Measurements from ENCODE around the gene GLS. TPM values are rescaled to one million over a fixed set of nuclear protein-coding genes. Genes with fewer than 3 reads are reported as not detected.
"Not testable (repeated sequence)": the region's sequence is repeated elsewhere in the genome, so short reads cannot be mapped to it uniquely, and the experiment has no call there.

Gene GLS
- total and polyA plus RNA-seq, 11 donors, result 19.1 to 94.5 (median 47.6) TPM

GRCh38 chr2:190882856-190883582, 2.4 kb downstream of the GLS start:
- WGBS, 4 donors, result 32 to 37% (median 33%) methylated on average over 4 of the region's 4 CpGs
- DNase-seq (no peak), ATAC-seq (no peak)
- no peaks in the 10 kb centered on the region for H3K9me3 ChIP-seq
- no peaks in the 10 kb centered on the region for H3K27me3 ChIP-seq
- peaks cover 2 to 72% (median 51%) of the 10 kb centered on the region in 12 donors for H3K4me1 ChIP-seq
- H3K27ac ChIP-seq, result peak overlapping the region in 11 of 12 donors; percentile 92 to 99 (median 97)
- TF ChIP-seq CTCF (IDR thresholded peaks at IDR 0.05) (no peak), POLR2A (IDR thresholded peaks at IDR 0.05) (no peak)
- H3K4me3 ChIP-seq, result peak overlapping the region; percentile 78 to 95 (median 91)
- intact Hi-C loops (cut with DNase I), result loop anchor here in 1 of 10 donors (5.0 kb wide), 1 partner anchor 54 kb away; no protein-coding TSS in a partner anchor
- peaks cover 0 to 4% (median 0%) of the 10 kb centered on the region in 9 donors for H3K36me3 ChIP-seq

- 90 to 93% (median 91%) methylated on average over 6 of the region's 6 CpGs for WGBS, 4 donors
- ATAC-seq; DNase-seq; H3K4me3 ChIP-seq; intact Hi-C loops (cut with DNase I); H3K36me3 ChIP-seq; H3K27ac ChIP-seq; H3K27me3 ChIP-seq; H3K9me3 ChIP-seq: not testable (repeated sequence)
- H3K4me1 ChIP-seq, result peaks cover 2 to 84% (median 65%) of the 10 kb centered on the region in 12 donors
Measured at GRCh38 chr2:190885844-190886243, 5.2 kb downstream of the GLS start.

GRCh38 chr2:190887089-190887488, 6.5 kb downstream of the GLS start:
- Histone ChIP-seq H3K4me3 (no peak overlapping the region), H3K27ac (no peak overlapping the region), H3K4me1 (peaks cover 2 to 96% (median 76%) of the 10 kb centered on the region in 12 donors), H3K9me3 (no peaks in the 10 kb centered on the region), H3K27me3 (no peaks in the 10 kb centered on the region), H3K36me3 (peaks cover 0 to 8% (median 0%) of the 10 kb centered on the region in 9 donors)
- intact Hi-C loops (cut with DNase I), result no loop called here
- WGBS, 4 donors, result 57 to 68% (median 65%) methylated on average over 2 of the region's 2 CpGs
- no peak for DNase-seq
- TF ChIP-seq POLR2A (IDR thresholded peaks at IDR 0.05), result no peak
- no peak for ATAC-seq

- Histone ChIP-seq H3K4me1 (peaks cover under 1 to 94% (median 70%) of the 10 kb centered on the region in 12 donors), H3K27me3 (no peaks in the 10 kb centered on the region), H3K9me3 (no peaks in the 10 kb centered on the region), H3K4me3 (no peak overlapping the region), H3K36me3 (peaks cover 0 to 8% (median 0%) of the 10 kb centered on the region in 9 donors), H3K27ac (peak overlapping the region in 1 of 12 donors; percentile 32)
- intact Hi-C loops (cut with DNase I), result no loop called here
- DNase-seq, result no peak
- no peak for ATAC-seq
- TF ChIP-seq POLR2A (IDR thresholded peaks at IDR 0.05) (no peak), CTCF (IDR thresholded peaks at IDR 0.05) (no peak)
- WGBS, 4 donors, result 88 to 96% (median 94%) methylated on average over 1 of the region's 1 CpG
Measured at GRCh38 chr2:190888449-190888848, 7.8 kb downstream of the GLS start.

- Histone ChIP-seq H3K36me3 (peaks cover 0 to 11% (median 0%) of the 10 kb centered on the region in 9 donors), H3K27me3 (no peaks in the 10 kb centered on the region), H3K9me3 (no peaks in the 10 kb centered on the region), H3K4me3 (no peak overlapping the region), H3K4me1 (peaks cover 0 to 86% (median 61%) of the 10 kb centered on the region in 12 donors), H3K27ac (peak overlapping the region in 3 of 12 donors; percentile 2 to 51 (median 17))
- WGBS, 4 donors, result 81 to 90% (median 87%) methylated on average over 3 of the region's 3 CpGs
- DNase-seq, result no peak
- intact Hi-C loops (cut with DNase I), result no loop called here
- TF ChIP-seq POLR2A (IDR thresholded peaks at IDR 0.05), result no peak
- no peak for TF ChIP-seq CTCF (IDR thresholded peaks at IDR 0.05)
- ATAC-seq, result no peak
Measured at GRCh38 chr2:190889175-190889943, 8.7 kb downstream of the GLS start.

Measured in heart left ventricle (tissue), 16 donors.